GM12878 (cell line): ENCODE results near the gene ABR. TPM values are rescaled to one million over a fixed set of nuclear protein-coding genes. Genes with fewer than 3 reads are reported as not detected.

Source experiments
- ATAC-seq: fragments of 200-7000 bp; cut with Tn5 transposase; 3 replicates; pipeline ENCODE4 v1.9.1; 2020; ENCODE audit warnings: mild to moderate bottlenecking, moderate library complexity
- BruUV-seq: library from RNA; stranded (reverse); fragments of 400-500 nt; replicated peaks from 2 replicates; lab custom pipeline; 2021; lab: Mats Ljungman, UMichigan
- CTCF ChIA-PET: fragments of 300-600 bp; sonication (Branson Sonifier 250); formaldehyde crosslinking; extraction: SDS; loops from one replicate; lab custom pipeline; 2021; ENCODE audit warnings: inconsistent platforms; lab: Yijun Ruan, JAX
- POLR2A ChIA-PET: fragments of 350-600 bp; formaldehyde crosslinking; extraction: SDS; loops from one replicate; lab custom pipeline; 2021; ENCODE audit warnings: inconsistent platforms; lab: Charles Lee
- RAD21 ChIA-PET: fragments of 300-600 bp; sonication (Branson Sonifier 250); formaldehyde crosslinking; loops from one replicate; lab custom pipeline; 2023; ENCODE audit warnings: antibody characterized with exemption; ENCODE audit not compliant: unreplicated experiment; lab: Charles Lee
- SMC1A ChIA-PET: fragments of 300-600 bp; sonication (Branson Sonifier 250); formaldehyde crosslinking; loops from one replicate; lab custom pipeline; 2023; ENCODE audit not compliant: unreplicated experiment, uncharacterized antibody; lab: Charles Lee
- DNase-seq: peaks from one replicate; pipeline ENCODE4 v3.0.0-alpha.2; 2011; ENCODE audit warnings: low read depth, low spot score
- FAIRE-seq: peaks from 3 replicates; lab custom pipeline; 2011; peaks lifted over from hg19 to GRCh38; lab: Jason Lieb, UNC
- H2AFZ ChIP-seq: 2 replicates; pipeline ENCODE4 v1.6.0; 2011; ENCODE audit warnings: low read depth, low read length, control low read depth; ENCODE audit not compliant: control insufficient read depth
- H3K27ac ChIP-seq: 2 replicates; pipeline ENCODE4 v1.5.1; 2011; ENCODE audit warnings: control low read depth; ENCODE audit not compliant: control insufficient read depth, insufficient read depth
- H3K27me3 ChIP-seq, 2 experiments: replicated peaks in 1 of 2; 2 replicates each; pipeline versions ENCODE4 v1.6.0 to v1.6.1; 2011; ENCODE audit warnings: low read length in 1 of 2; ENCODE audit not compliant: control insufficient read depth in 2 of 2, insufficient read depth in 2 of 2
- H3K36me3 ChIP-seq, 2 experiments: 2 replicates each; pipeline ENCODE4 v1.5.1; 2011; ENCODE audit warnings: low read length in 1 of 2; ENCODE audit not compliant: control insufficient read depth in 2 of 2, insufficient read depth in 2 of 2
- H3K4me1 ChIP-seq: 2 replicates; pipeline ENCODE4 v1.6.1; 2011; ENCODE audit warnings: mild to moderate bottlenecking, low read length, moderate library complexity, mixed read lengths; ENCODE audit not compliant: control insufficient read depth, insufficient read depth
- H3K4me2 ChIP-seq: 2 replicates; pipeline ENCODE4 v1.6.0; 2011; ENCODE audit warnings: control low read depth; ENCODE audit not compliant: control insufficient read depth, insufficient read depth
- H3K4me3 ChIP-seq: fragments of 200-600 bp; sonication (generic); 2 replicates; pipeline ENCODE4 v1.5.1; 2016
- H3K79me2 ChIP-seq: 2 replicates; pipeline ENCODE4 v1.6.0; 2011; ENCODE audit warnings: low read length; ENCODE audit not compliant: control insufficient read depth, insufficient read depth
- H3K9ac ChIP-seq: 2 replicates; pipeline ENCODE4 v1.8.0; 2011; ENCODE audit warnings: low read length, control low read depth, mixed read lengths; ENCODE audit not compliant: control insufficient read depth, insufficient read depth
- H3K9me3 ChIP-seq: replicated peaks from 3 replicates; pipeline ENCODE4 v1.5.1; 2011; ENCODE audit warnings: mild to moderate bottlenecking, low read length; ENCODE audit not compliant: control insufficient read depth, insufficient read depth
- H4K20me1 ChIP-seq: 2 replicates; pipeline ENCODE4 v1.6.0; 2011; ENCODE audit not compliant: control insufficient read depth, insufficient read depth
- CBFB ChIP-seq: IDR thresholded peaks from 2 replicates; pipeline ENCODE4 v1.6.1; 2016; ENCODE audit warnings: antibody characterized with exemption, low read depth
- KLF5 ChIP-seq: fragments of 450-650 bp; IDR thresholded peaks from 2 replicates; pipeline ENCODE4 v1.6.1; 2014; ENCODE audit warnings: mild to moderate bottlenecking; ENCODE audit not compliant: partially characterized antibody
- MXI1 ChIP-seq: fragments of 150-350 bp; IDR thresholded peaks from 2 replicates; pipeline ENCODE4 v1.6.1; 2011; ENCODE audit warnings: low read depth, mild to moderate bottlenecking, inconsistent platforms, low read length, improper control_type of control experiment
- MYC ChIP-seq: IDR thresholded peaks from 2 replicates; pipeline ENCODE4 v1.6.1; 2011; ENCODE audit warnings: mild to moderate bottlenecking, low read length, moderate library complexity, inconsistent platforms; ENCODE audit not compliant: insufficient read depth, insufficient replicate concordance, insufficient read length, severe bottlenecking
- POLR2A ChIP-seq: IDR thresholded peaks from 2 replicates; pipeline ENCODE4 v1.6.1; 2011; ENCODE audit warnings: low read depth, mild to moderate bottlenecking, low read length
- SMAD5 ChIP-seq: IDR thresholded peaks from 2 replicates; pipeline ENCODE4 v1.6.1; 2016; ENCODE audit warnings: antibody characterized with exemption, low read depth
- SPI1 ChIP-seq: IDR thresholded peaks from 2 replicates; pipeline ENCODE4 v1.6.1; 2011; ENCODE audit warnings: low read depth, mild to moderate bottlenecking, low read length, moderate library complexity, borderline replicate concordance; ENCODE audit not compliant: insufficient read depth
- ZNF622 ChIP-seq: fragments of 450-650 bp; IDR thresholded peaks from 2 replicates; pipeline ENCODE4 v1.6.1; 2017; ENCODE audit warnings: mild to moderate bottlenecking, inconsistent platforms
- WGBS: methylation state at CpG from one replicate; pipeline ENCODE4 v1.1.6; 2016; ENCODE audit warnings: low lambda C conversion rate; ENCODE audit not compliant: insufficient replicate concordance, insufficient coverage; ENCODE audit errors: missing lambda C conversion rate; 5-methylcytosine and 5-hydroxymethylcytosine counted together
- in situ Hi-C: fragments of 300-500 bp; cut with MboI; formaldehyde crosslinking; loops from 9 replicates; pipeline ENCODE4 v1.14.3; 2018; ENCODE audit warnings: mixed read lengths
- intact Hi-C: fragments of 100-400 bp; cut with micrococcal nuclease; formaldehyde crosslinking; loops from one replicate; pipeline ENCODE4 v1.14.2; 2022; ENCODE audit not compliant: unreplicated experiment
- polyA plus RNA-seq, 11 experiments: library from polyadenylated mRNA; depleted of rRNA in 4 of 11; unstranded in 6 of 11; stranded (reverse) in 5 of 11; fragments of >200 nt; fragmentation: Nextera tagmentation in 4 of 11; fragmentation: Illumina TruSeq in 1 of 11; extraction: Ambion mirVana in 4 of 11; extraction: Trizol in 1 of 11; gene quantifications; 1 replicate in 1 of 11; 2 replicates in 10 of 11; pipeline versions ENCODE4 v1.2.1 to v1.2.3, GENCODE V29; 2011 to 2016; ENCODE audit warnings: inconsistent platforms in 2 of 11, missing spikeins in 2 of 11, low read depth in 1 of 11
- total RNA-seq, 4 experiments: library from RNA; depleted of rRNA in 3 of 4; stranded (reverse); fragments of >200 nt in 3 of 4; fragmentation: Illumina TruSeq in 1 of 4; extraction: Trizol in 1 of 4; gene quantifications; 2 replicates each; pipeline versions ENCODE4 v1.2.1 to v1.2.3, GENCODE V29; 2013 to 2021
- TF ChIP-seq, protein P1 (sequence below): IDR thresholded peaks from 2 replicates; pipeline ENCODE4 v1.6.1; 2011; ENCODE audit warnings: borderline replicate concordance, low read depth, mild to moderate bottlenecking, moderate library complexity, low read length; ENCODE audit not compliant: insufficient read depth, poor library complexity, severe bottlenecking
- TF ChIP-seq, protein P2 (sequence below): fragments of 450-650 bp; conservative IDR thresholded peaks from 2 replicates; pipeline ENCODE4 v1.6.1; 2017; ENCODE audit warnings: mild to moderate bottlenecking, moderate library complexity

Gene ABR
- total and polyA plus RNA-seq, 10 of the 15 experiments (the other 5 are each of a cell fraction or from before 2014, with no cell fraction given) = 1.4 to 112 (median 30.0) TPM

DNA sequence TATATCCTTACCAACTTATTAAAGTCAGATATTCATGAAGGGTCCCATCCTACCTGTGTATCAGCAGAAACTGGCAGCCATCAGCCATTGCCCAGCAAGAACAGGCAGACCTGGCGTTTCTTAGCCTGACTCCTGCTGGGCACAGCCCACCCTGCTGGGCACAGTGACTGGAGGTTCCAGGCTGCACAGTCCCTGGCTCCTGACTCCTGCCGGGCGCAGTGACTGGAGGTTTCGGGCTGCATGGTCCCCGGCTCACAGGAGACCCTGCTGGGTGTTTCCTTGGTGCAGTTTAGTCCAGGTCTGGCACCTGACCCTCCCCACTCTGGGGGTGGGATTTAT is 176.2 kb downstream of the ABR start:
- DNase-seq (no peak), FAIRE-seq (no peak)
- Histone ChIP-seq H4K20me1 (no peaks in the 10 kb centered on the region), H3K9ac (no peak overlapping the region), H3K27ac (no peak overlapping the region), H3K79me2 (peaks cover 3% of the 10 kb centered on the region; the same call in 1 of the 2 replicates), H3K4me2 (no peak overlapping the region)
- ChIA-PET SMC1A (no interaction called here), POLR2A (no interaction called here), CTCF (no interaction called here)
- TF ChIP-seq SMAD5 = no peak
- TF ChIP-seq CBFB = no peak
- no peak for TF ChIP-seq KLF5
- TF ChIP-seq, all 136 proteins: peak for 0
- no peaks in the 10 kb centered on the region; the same call in 1 of the 2 replicates for H3K4me1 ChIP-seq
- no peaks in the 10 kb centered on the region for H3K27me3 ChIP-seq
- RAD21 ChIA-PET = no interaction called here
- peaks cover 24 to 36% of the 10 kb centered on the region in 2 experiments for H3K36me3 ChIP-seq
- intact Hi-C loops = no loop called here
- no peak overlapping the region for H2AFZ ChIP-seq
- H3K4me3 ChIP-seq = no peak overlapping the region
- no peaks in the 10 kb centered on the region for H3K9me3 ChIP-seq
- WGBS = 86% methylated on average over 5 of the region's 5 CpGs
- in situ Hi-C loops = no loop called here
- ATAC-seq = no peak
- BruUV-seq = TSS peak; percentile 38

DNA sequence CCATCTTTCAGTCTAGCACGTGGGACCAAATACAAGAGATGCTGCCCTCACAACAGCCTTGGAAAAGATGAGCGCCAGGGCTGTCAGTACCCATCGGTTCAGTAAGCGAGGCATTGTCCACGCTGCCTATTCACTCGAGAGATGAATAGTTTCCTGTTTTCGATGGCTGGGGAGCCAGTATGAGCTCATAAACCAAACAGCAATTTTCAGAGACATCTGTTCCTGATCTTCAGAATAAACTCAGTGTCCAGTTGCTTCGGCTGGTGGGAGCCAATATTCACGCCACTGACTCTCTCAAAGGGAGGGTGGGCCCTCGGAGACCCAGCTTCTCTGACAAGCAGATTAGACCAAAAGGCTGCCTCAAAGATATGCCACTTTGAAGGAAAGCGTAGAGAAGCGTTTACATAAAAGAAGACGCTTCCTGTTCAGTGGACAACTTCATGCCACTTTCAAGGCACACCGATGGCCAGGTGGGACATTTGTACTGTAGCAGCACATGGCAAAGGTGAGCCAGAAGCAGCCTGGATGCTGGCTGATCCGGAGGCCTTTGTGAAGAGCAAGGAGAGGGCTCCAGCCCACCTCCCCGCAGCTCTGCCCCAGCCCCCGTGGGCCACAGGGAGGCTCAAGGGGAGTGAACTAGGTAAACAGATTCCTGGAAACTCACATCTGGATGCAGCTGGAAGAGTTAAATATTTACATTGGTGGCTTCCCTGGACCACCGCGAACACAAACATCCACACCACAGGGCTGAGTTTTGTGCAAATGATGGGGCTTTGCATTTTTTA is 176.8 kb downstream of the ABR start:
- Histone ChIP-seq H3K4me1 (peaks cover 5% of the 10 kb centered on the region; the same call in 1 of the 2 replicates), H4K20me1 (no peaks in the 10 kb centered on the region), H3K4me3 (no peak overlapping the region), H2AFZ (no peak overlapping the region), H3K27ac (no peak overlapping the region), H3K9ac (no peak overlapping the region), H3K27me3 (no peaks in the 10 kb centered on the region), H3K36me3 (peaks cover 21 to 35% of the 10 kb centered on the region in 2 experiments), H3K4me2 (no peak overlapping the region), H3K9me3 (no peaks in the 10 kb centered on the region), H3K79me2 (peaks cover 6% of the 10 kb centered on the region)
- intact Hi-C loops (no loop called here), in situ Hi-C loops (no loop called here)
- DNase-seq (no peak), ATAC-seq (no peak), FAIRE-seq (no peak)
- ChIA-PET SMC1A (no interaction called here), RAD21 (no interaction called here), CTCF (no interaction called here), POLR2A (no interaction called here)
- WGBS = 79% methylated on average over 19 of the region's 19 CpGs
- no TSS peak for BruUV-seq
- TF ChIP-seq MXI1 = no peak
- TF ChIP-seq, protein P1, sequence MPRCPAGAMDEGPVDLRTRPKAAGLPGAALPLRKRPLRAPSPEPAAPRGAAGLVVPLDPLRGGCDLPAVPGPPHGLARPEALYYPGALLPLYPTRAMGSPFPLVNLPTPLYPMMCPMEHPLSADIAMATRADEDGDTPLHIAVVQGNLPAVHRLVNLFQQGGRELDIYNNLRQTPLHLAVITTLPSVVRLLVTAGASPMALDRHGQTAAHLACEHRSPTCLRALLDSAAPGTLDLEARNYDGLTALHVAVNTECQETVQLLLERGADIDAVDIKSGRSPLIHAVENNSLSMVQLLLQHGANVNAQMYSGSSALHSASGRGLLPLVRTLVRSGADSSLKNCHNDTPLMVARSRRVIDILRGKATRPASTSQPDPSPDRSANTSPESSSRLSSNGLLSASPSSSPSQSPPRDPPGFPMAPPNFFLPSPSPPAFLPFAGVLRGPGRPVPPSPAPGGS = no peak
- TF ChIP-seq MYC = no peak
- no peak for TF ChIP-seq SPI1
- TF ChIP-seq, protein P2, sequence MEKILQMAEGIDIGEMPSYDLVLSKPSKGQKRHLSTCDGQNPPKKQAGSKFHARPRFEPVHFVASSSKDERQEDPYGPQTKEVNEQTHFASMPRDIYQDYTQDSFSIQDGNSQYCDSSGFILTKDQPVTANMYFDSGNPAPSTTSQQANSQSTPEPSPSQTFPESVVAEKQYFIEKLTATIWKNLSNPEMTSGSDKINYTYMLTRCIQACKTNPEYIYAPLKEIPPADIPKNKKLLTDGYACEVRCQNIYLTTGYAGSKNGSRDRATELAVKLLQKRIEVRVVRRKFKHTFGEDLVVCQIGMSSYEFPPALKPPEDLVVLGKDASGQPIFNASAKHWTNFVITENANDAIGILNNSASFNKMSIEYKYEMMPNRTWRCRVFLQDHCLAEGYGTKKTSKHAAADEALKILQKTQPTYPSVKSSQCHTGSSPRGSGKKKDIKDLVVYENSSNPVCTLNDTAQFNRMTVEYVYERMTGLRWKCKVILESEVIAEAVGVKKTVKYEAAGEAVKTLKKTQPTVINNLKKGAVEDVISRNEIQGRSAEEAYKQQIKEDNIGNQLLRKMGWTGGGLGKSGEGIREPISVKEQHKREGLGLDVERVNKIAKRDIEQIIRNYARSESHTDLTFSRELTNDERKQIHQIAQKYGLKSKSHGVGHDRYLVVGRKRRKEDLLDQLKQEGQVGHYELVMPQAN = no peak
- no peak for TF ChIP-seq ZNF622
- 0 out of 2 replicates have a peak, but pooled peaks have one; percentile 27 for TF ChIP-seq POLR2A
